HG03432 (cell line): Measurements from ENCODE around the gene OTOA.
"Not testable (repeated sequence)": the region's sequence is repeated elsewhere in the genome, so short reads cannot be mapped to it uniquely, and the experiment has no call there.

Experiments
- ATAC-seq: cut with Tn5 transposase; IDR thresholded peaks from one replicate; pipeline ENCODE4 v1.9.1; 2021; ENCODE audit warnings: mild to moderate bottlenecking, moderate library complexity; ENCODE audit not compliant: unreplicated experiment

Gene OTOA

DNA sequence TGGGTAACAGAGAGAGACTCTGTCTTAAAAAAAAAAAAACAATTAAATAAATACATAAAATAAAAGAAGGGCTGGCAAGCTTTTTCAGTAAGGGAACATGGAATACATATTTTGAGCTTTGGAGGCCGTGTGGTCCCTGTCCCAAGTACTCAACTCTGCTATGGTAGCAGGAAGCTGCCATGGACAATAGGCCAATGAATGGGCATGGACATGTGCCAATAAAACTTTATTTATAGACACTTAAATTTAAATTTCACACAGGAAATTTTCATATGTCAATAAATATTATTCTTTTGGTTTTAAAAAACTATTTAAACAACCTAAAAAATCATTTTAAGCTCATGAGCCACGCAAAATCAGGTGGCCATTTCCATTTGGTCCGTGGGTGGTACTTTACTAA is 3.8 kb downstream of the OTOA start:
- ATAC-seq, result no peak

DNA sequence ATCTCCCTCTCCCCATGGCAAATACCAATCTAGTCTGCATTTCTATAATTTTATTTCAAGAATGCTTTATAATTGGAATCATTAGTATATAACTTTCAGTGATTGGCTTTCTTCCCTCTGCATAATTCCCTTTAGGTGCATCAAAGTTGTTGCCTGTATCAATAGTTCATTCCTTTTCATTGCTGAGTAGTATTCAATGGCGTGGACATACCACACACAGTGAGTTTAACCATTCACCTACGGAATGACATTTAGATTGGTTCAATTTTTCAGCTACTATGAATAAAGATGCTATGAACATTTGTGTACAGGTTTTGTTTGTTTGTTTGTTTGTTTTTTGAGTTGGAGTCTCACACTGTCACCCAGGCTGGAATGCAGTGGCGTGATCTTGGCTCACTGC is 9.7 kb downstream of the OTOA start:
- ATAC-seq, result no peak

DNA sequence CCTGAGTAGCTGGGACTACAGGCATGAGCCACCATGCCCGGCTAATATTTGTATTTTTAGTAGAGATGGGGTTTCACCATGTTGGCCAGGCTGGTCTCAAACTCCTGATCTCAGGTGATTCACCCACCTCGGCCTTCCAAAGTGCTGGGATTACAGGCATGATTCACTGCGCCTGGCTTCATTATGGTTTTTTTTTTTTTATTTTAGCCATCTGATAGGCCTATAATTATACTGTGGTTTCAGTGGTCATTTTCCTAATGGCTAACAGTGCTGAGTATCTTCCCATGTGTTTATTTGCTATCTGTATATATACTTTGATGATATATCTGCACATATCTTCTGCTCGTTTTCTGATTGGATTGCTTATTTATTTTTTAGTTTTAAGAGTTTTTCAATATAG is 10.7 kb downstream of the OTOA start:
- ATAC-seq, result not testable (repeated sequence)

DNA sequence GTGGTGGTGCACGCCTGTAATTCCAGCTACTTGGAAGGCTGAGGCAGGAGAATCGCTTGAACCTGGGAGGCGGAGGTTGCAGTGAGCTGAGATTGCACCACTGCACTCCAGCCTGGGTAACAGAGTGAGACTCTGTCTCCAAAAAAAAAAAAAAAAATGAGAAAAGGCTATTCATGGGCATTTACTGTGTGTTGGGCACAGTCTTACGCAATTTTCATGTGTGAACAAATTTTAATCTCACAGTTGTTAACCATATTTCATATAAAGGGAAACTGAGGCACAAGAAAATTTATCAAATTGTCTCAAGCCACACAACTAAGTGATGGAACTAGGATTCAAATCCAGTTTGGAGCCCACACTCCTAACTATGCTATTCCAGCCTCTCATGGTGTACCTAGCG is 16.9 kb downstream of the OTOA start:
- ATAC-seq, result not testable (repeated sequence)

DNA sequence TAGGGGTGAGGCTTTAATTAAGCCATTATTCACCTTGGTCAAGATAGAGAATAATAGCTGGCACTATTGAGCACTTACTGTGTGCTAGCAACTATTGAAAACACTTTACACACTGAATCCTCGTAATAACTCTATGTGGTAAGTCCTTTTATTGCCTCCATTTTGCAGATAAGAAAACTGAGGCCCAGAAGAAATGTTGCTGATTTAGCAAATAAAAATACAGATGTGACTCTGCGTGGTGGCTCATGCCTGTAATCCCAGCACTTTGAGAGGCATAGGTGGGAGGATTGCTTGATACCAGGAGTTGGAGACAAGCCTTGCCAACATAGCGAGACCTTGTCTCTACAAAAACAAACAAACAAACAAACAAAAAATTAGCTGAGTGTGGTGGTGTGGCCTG is 19.4 kb downstream of the OTOA start:
- no peak for ATAC-seq

DNA sequence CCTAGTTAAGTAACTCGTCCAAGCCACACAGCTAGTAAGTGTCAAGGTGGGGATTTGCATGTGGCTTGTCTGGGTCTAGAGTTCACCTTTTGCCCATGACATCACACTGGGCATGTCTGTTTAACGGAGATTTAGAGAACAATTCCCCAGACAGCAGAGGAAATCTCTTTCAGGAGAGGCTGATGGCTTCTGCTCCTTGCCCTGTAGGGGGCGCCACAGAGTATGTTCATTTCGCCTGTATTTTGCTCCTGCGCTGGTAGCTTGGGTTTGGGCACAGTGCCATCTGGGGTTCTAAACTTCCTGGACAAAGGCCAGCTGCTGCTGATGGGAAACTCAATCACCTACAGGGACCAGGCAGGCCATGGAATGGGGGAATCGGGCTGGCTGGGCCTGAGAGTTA is 20.4 kb downstream of the OTOA start:
- ATAC-seq, result no peak

DNA sequence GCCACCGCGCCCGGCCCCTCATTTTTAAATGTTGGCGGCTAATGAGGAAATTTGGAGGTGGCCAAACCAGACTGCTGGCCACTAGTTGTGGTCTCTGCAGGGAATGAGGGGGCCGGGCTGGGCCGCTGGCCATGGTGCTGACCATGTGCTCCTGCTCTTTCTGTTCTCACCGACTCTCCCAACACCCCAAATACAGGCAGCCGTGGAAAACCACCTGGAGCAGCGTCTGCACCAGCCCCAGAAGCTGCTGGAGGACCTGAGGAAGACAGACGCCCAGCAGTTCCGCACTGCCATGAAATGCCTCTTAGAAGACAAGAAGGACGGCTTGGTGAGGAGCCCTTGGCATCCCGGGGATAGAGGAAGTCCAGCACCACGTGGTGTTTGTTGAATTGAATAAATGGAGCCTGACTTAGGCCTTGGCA is 21.3 kb downstream of the OTOA start:
- no peak for ATAC-seq

DNA sequence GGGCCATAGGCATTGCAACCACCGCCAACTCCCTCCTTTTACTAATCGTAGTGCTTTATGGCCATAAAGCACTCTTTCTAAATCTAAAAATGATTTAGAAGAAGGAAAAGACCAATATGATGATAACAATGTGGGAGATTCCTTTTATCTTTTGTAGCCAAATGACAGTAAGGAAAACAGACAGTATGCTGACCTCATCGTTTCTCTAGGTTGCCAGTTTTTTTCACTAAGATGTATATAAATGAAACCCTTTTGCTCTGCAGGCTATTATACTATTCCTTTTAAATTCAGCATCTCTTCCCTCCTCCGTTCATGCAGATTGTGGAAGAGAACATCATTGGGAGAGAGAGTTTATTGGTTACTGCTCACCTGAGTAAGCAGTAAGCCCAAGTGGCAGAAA is 25.3 kb downstream of the OTOA start:
- no peak for ATAC-seq

DNA sequence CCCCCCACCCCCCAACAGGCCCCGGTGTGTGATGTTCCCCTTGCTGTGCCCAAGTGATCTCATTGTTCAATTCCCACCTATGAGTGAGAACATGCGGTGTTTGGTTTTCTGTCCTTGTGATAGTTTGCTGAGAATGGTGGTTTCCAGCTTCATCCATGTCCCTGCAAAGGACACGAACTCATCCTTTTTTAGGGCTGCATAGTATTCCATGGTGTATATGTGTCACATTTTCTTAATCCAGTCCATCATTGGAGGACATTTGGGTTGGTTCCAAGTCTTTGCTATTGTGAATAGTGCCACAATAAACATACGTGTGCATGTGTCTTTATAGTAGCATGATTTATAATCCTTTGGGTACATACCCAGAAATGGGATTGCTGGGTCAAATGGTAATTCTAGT is 27.2 kb downstream of the OTOA start:
- not testable (repeated sequence) for ATAC-seq

DNA sequence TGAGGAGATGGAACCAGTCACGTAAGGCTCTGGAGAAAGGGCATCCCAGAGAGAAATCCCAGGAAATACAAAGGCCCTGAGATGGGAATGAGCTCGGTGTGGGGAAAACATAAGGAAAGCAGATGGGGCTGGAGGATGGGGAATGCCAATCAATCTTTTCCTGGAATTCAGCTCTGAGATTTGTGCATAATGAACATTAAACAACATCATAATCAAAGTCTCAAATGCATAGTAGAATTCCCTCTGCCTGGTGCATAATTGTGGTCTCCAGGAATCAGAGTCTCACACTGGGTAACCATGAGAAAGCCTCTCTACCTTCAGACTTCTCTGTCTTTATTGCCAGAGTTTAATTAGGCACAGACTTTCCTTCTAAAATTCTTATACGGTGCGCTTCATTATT is 30.8 kb downstream of the OTOA start:
- no peak for ATAC-seq

DNA sequence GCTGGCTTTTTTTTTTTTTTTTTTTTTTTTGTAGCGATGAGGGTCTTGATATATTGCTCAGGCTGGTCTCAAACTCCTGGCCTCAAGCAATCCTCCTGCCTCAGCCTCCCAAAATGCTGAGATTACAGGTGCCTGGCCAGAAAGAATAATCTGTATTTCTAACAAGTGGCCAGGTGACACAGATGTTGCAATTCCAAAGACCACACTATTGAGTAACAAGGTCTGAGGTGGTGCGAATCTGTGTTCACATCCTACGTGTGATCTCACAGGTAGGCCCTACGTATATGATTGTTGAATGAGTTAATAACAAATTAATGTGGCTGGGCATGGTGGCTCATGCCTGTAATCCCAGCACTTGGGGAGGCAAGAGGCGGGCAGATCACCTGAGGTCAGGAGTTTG is 33.3 kb downstream of the OTOA start:
- ATAC-seq, result no peak

DNA sequence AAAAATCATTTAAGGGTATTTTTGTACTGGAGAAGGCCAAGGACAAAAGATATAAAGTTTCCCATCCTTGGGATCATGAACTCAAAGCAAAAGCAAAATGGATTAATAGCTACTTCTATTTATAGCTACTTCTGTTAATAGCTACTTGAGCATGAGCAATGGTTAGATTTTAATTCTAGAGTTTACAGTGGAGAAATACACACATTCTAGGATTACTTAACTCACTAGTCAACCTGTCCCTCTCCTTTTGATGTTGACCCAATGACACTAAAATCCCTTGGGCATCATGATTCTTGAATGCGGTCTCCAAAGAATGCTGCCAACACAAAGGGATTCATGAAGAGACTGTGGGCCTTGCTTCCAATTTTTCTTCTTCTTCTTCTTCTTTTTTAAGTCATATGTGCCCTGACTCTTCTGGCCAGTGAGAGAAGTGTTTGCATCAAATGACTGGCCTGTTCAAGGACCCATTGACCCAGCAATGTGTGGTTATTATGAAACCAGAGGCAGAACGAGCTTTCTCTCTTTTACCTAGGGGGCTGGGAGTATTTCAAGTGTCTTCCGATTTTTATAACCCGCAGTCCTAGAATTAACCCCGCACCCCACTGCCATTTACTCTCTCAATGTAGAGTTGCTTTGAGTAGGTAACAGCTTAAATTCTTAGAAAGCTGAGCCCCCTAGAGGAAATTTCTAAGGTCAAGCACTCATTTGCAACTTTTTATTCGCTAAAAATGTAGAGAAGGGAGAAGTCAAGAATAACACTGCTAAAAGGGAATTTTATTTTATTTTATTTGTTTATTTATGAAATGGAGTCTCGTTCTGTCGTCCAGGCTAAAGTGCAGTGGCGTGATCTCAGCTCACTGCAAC is 34.6 kb downstream of the OTOA start:
- ATAC-seq, result no peak

DNA sequence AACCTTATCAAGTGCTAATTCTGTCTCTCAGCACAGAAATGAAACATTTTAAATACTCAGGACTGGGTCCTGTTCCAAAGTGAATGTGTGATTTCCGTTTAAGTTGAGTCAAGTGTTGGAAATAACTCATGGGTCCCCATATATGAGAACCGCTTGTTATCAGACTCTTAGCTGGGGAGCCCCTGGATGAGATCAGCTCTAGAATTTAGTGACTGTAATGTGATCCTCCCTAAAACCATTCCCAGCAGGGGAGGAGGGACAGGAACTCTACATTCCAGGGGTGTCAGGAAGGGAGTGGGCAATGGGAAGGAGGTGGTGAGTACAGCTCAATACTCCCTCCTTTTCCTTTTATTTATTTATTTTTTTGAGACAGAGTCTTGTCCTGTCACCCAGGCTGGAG is 37.5 kb downstream of the OTOA start:
- ATAC-seq, result no peak

DNA sequence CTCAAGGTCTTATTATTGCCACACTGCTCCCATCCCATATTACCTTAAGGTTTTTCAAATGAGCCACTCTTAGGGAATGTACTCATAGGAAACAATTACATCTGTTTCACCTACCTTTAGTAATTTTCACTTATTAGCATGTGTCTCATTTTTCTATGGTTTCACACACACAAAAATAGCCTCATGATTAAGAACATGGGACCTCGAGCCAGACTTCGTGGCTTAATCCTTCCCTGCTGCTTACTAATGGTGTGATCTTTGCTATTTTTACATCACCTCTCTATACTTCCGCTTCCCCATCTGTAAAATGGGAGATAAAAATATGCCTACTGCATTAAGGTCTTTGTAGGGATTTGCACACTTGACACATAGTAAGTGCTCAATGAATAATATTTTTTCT is 38.5 kb downstream of the OTOA start:
- ATAC-seq, result no peak

DNA sequence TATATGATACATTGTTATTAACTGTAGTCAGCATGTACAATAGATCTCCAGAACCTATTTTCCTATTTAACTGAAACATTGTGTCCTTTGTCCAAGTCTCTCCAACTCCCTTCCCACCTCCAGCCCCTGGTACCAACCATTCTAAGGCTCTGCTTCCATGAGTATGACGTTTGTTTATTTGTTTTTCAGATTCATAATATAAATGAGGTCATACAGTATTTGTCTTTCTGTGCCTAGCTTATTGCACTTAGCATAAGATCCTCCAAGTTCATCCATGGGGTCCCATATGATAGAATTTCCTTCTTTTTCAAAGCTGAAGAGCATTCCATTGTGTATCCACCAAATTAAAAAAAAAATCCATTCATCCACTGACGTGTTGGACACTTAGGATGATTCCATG is 39.4 kb downstream of the OTOA start:
- ATAC-seq, result no peak

DNA sequence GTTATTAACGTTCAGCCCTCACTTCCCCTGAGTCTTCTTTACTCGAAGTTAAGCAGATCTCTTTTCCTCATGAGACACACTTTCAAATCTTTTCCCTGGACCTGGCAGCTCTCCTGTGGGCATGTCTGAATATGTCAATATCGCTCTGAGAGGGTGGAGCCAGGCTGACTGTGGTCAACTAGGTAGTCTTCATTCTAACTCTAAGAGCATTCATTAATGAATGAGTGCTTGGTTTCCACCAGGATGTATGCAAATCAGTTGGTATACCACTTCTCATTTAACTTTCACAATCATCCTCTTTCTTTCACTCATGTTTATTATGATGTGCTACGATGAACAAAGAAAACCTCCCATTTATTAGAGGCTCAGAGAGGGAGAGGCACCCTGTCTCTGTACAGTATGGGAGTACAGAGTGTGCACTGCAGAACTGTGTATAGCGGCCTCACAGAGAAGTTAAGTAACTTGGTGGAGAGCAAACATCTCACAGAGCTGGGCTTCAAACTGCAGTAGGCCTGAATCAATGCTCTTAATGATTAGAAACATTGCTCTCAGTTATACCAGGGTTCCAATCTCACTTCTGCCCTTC is 39.9 kb downstream of the OTOA start:
- peak; percentile 69 for ATAC-seq

DNA sequence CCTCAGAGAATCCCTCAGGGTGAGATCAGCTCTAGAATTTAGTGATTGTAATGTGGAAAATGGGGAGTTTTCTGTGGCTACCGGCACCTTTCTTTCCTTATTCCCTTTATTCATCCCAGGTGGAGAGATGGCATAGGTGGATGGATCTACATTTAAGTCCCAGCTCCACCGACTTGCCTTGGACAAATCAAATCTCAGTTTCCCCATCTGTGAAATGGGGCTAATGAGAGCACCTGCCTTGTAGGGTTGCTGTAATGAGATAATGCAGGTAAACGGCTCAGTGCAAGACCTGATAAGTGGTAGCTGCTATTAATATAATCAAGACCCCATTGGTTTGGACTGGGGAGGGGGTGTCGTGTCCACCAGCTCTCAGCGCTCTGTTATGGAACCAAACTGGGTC is 40.5 kb downstream of the OTOA start:
- ATAC-seq, result no peak

DNA sequence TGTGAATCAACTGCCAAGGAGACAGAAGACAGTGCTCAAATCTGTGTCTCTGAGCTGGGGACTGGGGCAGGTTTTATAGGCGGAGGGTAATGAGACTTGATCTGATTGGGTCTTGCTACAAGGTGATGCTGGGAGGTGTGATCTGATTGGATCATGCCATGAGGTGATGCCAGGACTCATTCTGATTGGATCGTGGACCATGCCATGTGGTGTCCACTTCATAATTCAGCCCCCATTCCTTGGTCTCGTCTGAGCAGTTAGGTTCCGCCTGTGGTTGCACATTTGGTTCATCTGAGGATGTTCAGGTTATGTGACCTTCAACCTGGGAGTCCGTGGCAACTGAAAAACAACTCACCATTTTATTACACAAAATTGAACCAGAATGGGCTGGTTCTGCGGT is 41.0 kb downstream of the OTOA start:
- ATAC-seq, result no peak

DNA sequence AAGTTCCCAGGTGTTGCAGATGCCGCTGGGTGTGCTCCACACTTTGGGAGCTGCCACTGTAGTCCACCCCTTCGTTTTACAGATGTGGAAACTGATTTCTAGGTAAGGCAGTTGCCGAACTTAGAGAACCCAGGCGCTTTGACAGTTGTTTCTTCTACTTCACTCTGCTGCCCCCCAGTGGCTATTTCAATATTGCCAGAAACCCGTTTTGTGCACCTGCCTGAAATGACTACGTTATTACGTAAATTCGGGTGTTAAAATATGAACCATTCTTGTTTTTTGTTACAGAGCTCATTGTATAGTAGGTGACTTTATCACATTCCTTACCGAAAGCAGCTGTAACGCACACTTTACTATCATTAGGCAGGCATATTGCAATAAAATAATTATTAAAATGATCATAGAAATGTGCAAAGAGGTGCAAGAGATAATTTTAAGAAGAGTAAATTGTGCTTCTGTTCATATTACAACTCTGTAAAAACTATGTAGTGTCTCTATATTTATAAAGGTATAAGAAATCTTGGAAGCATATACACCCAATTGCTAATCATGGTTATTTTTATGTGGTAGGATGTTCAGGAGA is 44.9 kb downstream of the OTOA start:
- ATAC-seq, result no peak

DNA sequence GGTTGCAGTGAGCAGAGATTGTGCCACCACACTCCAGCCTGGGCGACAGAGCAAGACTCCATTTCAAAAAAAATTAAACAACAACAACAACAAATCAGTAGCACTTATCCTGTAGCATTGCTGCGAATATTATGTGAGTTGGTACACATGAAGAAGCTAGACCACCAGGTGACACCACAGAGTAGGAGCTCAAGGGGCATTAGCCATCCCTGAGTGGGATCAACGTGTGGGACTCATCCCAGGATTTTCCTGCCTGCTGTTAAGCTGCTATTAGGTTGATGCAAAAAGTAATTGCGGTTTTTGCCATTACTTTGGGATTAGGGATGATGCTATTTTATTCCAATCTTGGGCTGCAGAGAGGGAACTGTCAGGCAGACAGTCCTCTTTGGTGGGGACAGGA is 47.2 kb downstream of the OTOA start:
- no peak for ATAC-seq

DNA sequence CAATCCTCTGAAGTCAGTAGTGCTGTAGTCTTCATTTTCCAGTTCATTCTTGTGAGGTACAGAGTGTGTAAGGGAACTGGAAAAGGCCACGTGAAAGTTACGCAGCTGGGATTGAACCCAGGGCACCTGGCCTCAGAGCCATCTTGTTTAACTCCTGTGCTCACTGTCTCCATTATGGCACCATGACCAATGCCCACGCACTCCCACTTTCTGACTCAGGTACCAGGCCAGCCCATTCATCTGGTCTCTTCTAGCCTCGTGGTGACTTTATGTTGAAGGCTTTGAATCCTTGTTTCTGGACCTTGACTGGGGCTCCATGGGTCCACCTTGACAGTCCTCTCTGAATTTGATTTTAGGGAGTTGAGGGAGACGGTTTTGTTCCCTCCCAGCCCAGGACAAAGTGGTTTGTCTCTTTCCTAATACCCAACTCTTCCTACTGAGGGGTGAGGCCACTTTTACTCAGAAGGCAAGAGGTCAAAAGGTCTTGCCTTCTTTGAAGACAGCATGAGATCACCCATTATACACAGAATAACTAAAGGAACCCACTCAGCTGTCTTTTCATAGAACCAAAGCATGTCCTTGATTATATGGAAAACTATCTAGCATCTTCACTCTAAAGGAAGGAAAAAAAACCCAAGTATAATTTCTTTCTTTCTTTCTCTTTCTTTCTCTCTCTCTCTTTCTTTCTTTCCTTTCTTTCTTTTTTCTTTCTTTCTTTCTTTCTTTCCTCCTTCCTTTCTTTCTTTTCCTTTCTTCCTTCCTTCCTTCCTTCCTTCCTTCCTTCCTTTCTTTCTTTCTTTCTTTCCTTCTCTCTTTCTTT is 50.0 kb downstream of the OTOA start:
- ATAC-seq, result no peak

DNA sequence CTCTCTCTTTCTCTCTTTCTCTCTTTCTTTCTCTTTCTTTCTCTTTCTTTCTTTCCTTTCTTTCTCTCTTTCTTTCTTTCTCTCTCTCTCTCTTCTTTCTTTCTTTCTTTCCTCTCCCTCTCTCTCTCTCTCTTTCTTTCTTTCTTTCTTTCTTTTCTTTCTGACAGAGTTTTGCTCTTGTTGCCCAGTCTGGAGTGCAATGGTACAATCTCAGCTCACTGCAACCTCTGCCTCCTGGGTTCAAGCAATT is 50.5 kb downstream of the OTOA start:
- not testable (repeated sequence) for ATAC-seq
